Lung (tissue), 12 donors: ENCODE measurements around the gene SELENOM. TPM values are rescaled to one million over a fixed set of nuclear protein-coding genes. Genes with fewer than 3 reads are reported as not detected.

Experiments used
- ATAC-seq: fragments of 200-7000 bp; cut with Tn5 transposase; one replicate; pipeline ENCODE4 v1.9.1; 2020; ENCODE audit warnings: moderate number of reproducible peaks; ENCODE audit not compliant: insufficient read depth, low FRiP score
- DNase-seq, 3 donors: peaks; one replicate each; pipeline ENCODE4 v3.0.0-alpha.2; 2013 to 2017
- H3K27ac ChIP-seq, 2 donors: one replicate each; pipeline ENCODE4 v1.5.1; 2013; ENCODE audit warnings: mild to moderate bottlenecking in 2 of 2, moderate library complexity in 2 of 2, control low read depth in 1 of 2, inconsistent platforms in 1 of 2, low read depth in 1 of 2, low read length in 1 of 2
- H3K27me3 ChIP-seq, 3 donors: one replicate each; pipeline ENCODE4 v1.5.1; 2013; ENCODE audit warnings: low read length in 2 of 3; ENCODE audit not compliant: control insufficient read depth in 3 of 3, insufficient read depth in 3 of 3
- H3K36me3 ChIP-seq, 4 donors: one replicate each; pipeline ENCODE4 v1.5.1; 2013; ENCODE audit warnings: low read length in 4 of 4, mild to moderate bottlenecking in 1 of 4, moderate library complexity in 1 of 4; ENCODE audit not compliant: control insufficient read depth in 4 of 4, insufficient read depth in 4 of 4
- H3K4me1 ChIP-seq, 5 donors: one replicate each; pipeline ENCODE4 v1.5.1; 2013; ENCODE audit warnings: low read length in 5 of 5, mild to moderate bottlenecking in 2 of 5, moderate library complexity in 1 of 5; ENCODE audit not compliant: control insufficient read depth in 5 of 5, insufficient read depth in 5 of 5
- H3K4me3 ChIP-seq: one replicate; pipeline ENCODE4 v1.5.1; 2013; ENCODE audit warnings: mild to moderate bottlenecking, control low read depth, moderate library complexity
- H3K9ac ChIP-seq, 2 donors: one replicate each; pipeline ENCODE4 v1.5.1; 2013; ENCODE audit warnings: low read length in 2 of 2, control low read depth in 1 of 2; ENCODE audit not compliant: insufficient read depth in 1 of 2
- H3K9me3 ChIP-seq, 4 donors: one replicate each; pipeline ENCODE4 v1.5.1; 2013; ENCODE audit warnings: low read length in 3 of 4, mild to moderate bottlenecking in 1 of 4, moderate library complexity in 1 of 4; ENCODE audit not compliant: control insufficient read depth in 4 of 4, insufficient read depth in 3 of 4
- CTCF ChIP-seq: IDR thresholded peaks from 2 replicates; pipeline ENCODE4 v1.5.1; 2012; ENCODE audit warnings: mild to moderate bottlenecking; ENCODE audit errors: control extremely low read depth, extremely low read depth
- WGBS, 2 donors: extraction: QIAGEN DNeasy Blood & Tissue Kit; methylation state at CpG; one replicate each; pipeline ENCODE4 v1.1.7; 2013; 5-methylcytosine and 5-hydroxymethylcytosine counted together
- polyA plus RNA-seq, 2 donors: library from polyadenylated mRNA; stranded (reverse); fragments of 200-250 nt; gene quantifications; one replicate each; pipeline ENCODE4 v1.2.1, GENCODE V29; 2013
- total RNA-seq, 2 donors: library from RNA; depleted of rRNA in 1 of 2; stranded (reverse); fragments of >200 nt in 1 of 2; gene quantifications; one replicate each; pipeline ENCODE4 v1.2.1, GENCODE V29; 2014 to 2021
- donor health status: control.
- donor health status: control.
- donor health status: Bipolar disorder and iron deficiency.
- donor health status: healthy.
- donor health status: DM: yes; HTN: yes; CAD: no.

SELENOM gene
- total and polyA plus RNA-seq, 4 donors: 26.6 to 159 (median 147) TPM

GRCh38 chr22:31125521-31126117 is 18.3 kb upstream of the SELENOM start:
- no peak overlapping the region for H3K4me3 ChIP-seq
- H3K9ac ChIP-seq: no peak overlapping the region
- H3K36me3 ChIP-seq: no peaks in the 10 kb centered on the region
- H3K9me3 ChIP-seq: no peaks in the 10 kb centered on the region
- peaks cover 0 to 1% (median 0%) of the 10 kb centered on the region in 5 donors for H3K4me1 ChIP-seq
- no peaks in the 10 kb centered on the region for H3K27me3 ChIP-seq
- ATAC-seq (no peak), DNase-seq (no peak)
- WGBS, 2 donors: 83 to 92% methylated on average over 12 of the region's 12 CpGs
- H3K27ac ChIP-seq: no peak overlapping the region
- TF ChIP-seq CTCF: no peak

GRCh38 chr22:31124811-31125465 is 17.6 kb upstream of the SELENOM start:
- H3K27ac ChIP-seq: no peak overlapping the region
- H3K9ac ChIP-seq: no peak overlapping the region
- DNase-seq: no peak
- peaks cover 0 to 1% (median 0%) of the 10 kb centered on the region in 5 donors for H3K4me1 ChIP-seq
- H3K9me3 ChIP-seq: no peaks in the 10 kb centered on the region
- no peak for ATAC-seq
- 85 to 96% methylated on average over 13 to 14 of the region's 14 CpGs for WGBS, 2 donors
- no peaks in the 10 kb centered on the region for H3K27me3 ChIP-seq
- no peaks in the 10 kb centered on the region for H3K36me3 ChIP-seq
- TF ChIP-seq CTCF: no peak
- no peak overlapping the region for H3K4me3 ChIP-seq

GRCh38 chr22:31124290-31124689 is 16.9 kb upstream of the SELENOM start:
- 83 to 88% methylated on average over 3 of the region's 3 CpGs for WGBS, 2 donors
- DNase-seq (no peak), ATAC-seq (no peak)
- H3K4me1 ChIP-seq: peaks cover 0 to 1% (median 0%) of the 10 kb centered on the region in 5 donors
- TF ChIP-seq CTCF: no peak
- H3K27ac ChIP-seq: no peak overlapping the region
- H3K4me3 ChIP-seq: no peak overlapping the region
- H3K36me3 ChIP-seq: no peaks in the 10 kb centered on the region
- H3K9me3 ChIP-seq: no peaks in the 10 kb centered on the region
- no peak overlapping the region for H3K9ac ChIP-seq
- no peaks in the 10 kb centered on the region for H3K27me3 ChIP-seq
